Loucy (cell line): Measurements from ENCODE around the gene MED26.

Source experiments
- H2AFZ ChIP-seq: fragments of 200-600 bp; sonication (generic); 2 replicates; pipeline ENCODE4 v1.6.0; 2016; ENCODE audit warnings: antibody characterized with exemption, mild to moderate bottlenecking, low read length, moderate library complexity
- H3F3A ChIP-seq: fragments of 200-600 bp; 2 replicates; pipeline ENCODE4 v1.6.0; 2016; ENCODE audit warnings: antibody characterized with exemption, low read depth, mild to moderate bottlenecking
- H3K27me3 ChIP-seq: fragments of 200-600 bp; sonication (generic); 2 replicates; pipeline ENCODE4 v1.6.1; 2014; ENCODE audit warnings: low read length, mild to moderate bottlenecking; ENCODE audit not compliant: insufficient read depth, poor library complexity, severe bottlenecking
- H3K36me3 ChIP-seq: fragments of 200-600 bp; sonication (generic); 2 replicates; pipeline ENCODE4 v1.6.1; 2016; ENCODE audit warnings: low read length; ENCODE audit not compliant: insufficient read depth
- H3K4me1 ChIP-seq: fragments of 200-600 bp; sonication (generic); 2 replicates; pipeline ENCODE4 v1.5.1; 2014; ENCODE audit warnings: low read length, mild to moderate bottlenecking; ENCODE audit not compliant: insufficient read depth, poor library complexity, severe bottlenecking
- H3K4me2 ChIP-seq: fragments of 200-600 bp; sonication (generic); 2 replicates; pipeline ENCODE4 v1.6.0; 2014; ENCODE audit warnings: antibody characterized with exemption, low read length, low read depth, mild to moderate bottlenecking; ENCODE audit not compliant: poor library complexity, severe bottlenecking
- H3K4me3 ChIP-seq: fragments of 200-600 bp; sonication (generic); 2 replicates; pipeline ENCODE4 v1.5.1; 2014; ENCODE audit warnings: low read length, mild to moderate bottlenecking, mixed read lengths; ENCODE audit not compliant: poor library complexity, severe bottlenecking
- H3K79me2 ChIP-seq: fragments of 200-600 bp; sonication (generic); 2 replicates; pipeline ENCODE4 v1.6.1; 2014; ENCODE audit warnings: low read length; ENCODE audit not compliant: insufficient read depth
- H3K9ac ChIP-seq: fragments of 200-600 bp; sonication (generic); 2 replicates; pipeline ENCODE4 v1.6.0; 2014; ENCODE audit warnings: mild to moderate bottlenecking, low read depth, low read length, moderate library complexity; ENCODE audit not compliant: poor library complexity, severe bottlenecking
- H3K9me2 ChIP-seq: fragments of 200-600 bp; sonication (generic); replicated peaks from 2 replicates; pipeline ENCODE4 v1.6.1; 2016; ENCODE audit warnings: low read depth, low read length, mixed read lengths
- H3K9me3 ChIP-seq: fragments of 200-600 bp; sonication (generic); 2 replicates; pipeline ENCODE4 v1.6.1; 2014; ENCODE audit warnings: mild to moderate bottlenecking, antibody characterized with exemption, low read length, low read depth; ENCODE audit not compliant: insufficient read depth
- H4K20me1 ChIP-seq: fragments of 200-600 bp; sonication (generic); 2 replicates; pipeline ENCODE4 v1.6.0; 2014; ENCODE audit warnings: antibody characterized with exemption, low read length, mild to moderate bottlenecking; ENCODE audit not compliant: insufficient read depth, poor library complexity, severe bottlenecking
- EZH2phosphoT487 ChIP-seq: fragments of 200-600 bp; IDR thresholded peaks from 2 replicates; pipeline ENCODE4 v1.6.1; 2018; ENCODE audit warnings: antibody characterized with exemption, mild to moderate bottlenecking, moderate library complexity, borderline replicate concordance
- TF ChIP-seq, protein P1 (sequence below): fragments of 200-600 bp; sonication (generic); conservative IDR thresholded peaks from 2 replicates; pipeline ENCODE4 v1.5.1; 2014; ENCODE audit warnings: mild to moderate bottlenecking, antibody characterized with exemption, low read length

MED26 gene

DNA sequence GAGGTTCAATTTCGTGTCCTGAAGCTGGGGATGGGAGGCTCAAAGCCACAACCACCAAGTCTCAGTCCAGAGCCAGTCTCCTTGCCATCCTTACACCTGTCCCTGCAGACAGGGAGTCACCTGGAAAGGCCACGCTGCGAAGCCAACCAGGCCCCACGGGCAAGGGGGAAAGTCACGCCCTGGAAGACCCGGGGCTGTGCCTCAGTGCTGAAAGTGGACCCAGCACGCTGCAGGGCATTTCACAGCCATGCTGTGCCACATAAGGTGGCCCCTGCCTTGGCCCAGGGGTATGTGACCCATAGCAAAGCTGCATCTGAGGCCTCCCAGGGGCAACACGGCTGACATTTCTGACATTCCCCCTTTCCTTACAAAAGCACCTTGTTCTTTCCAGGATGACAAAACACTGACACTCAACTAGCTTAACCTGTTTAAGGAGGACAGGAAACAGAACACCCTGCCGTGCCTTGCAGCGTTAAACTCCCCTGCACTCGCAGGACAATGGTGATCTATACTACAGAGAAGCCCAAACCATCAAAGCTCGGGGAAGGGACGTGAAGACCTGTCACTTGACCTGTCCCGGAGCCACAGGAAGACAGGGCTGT lies 100.6 kb downstream of the MED26 start:
- no peaks in the 10 kb centered on the region for H4K20me1 ChIP-seq
- H3K79me2 ChIP-seq, result no peaks in the 10 kb centered on the region; the same call in 1 of the 2 replicates
- H3K9ac ChIP-seq, result no peak overlapping the region
- H3K36me3 ChIP-seq, result peaks cover 94% of the 10 kb centered on the region; the same call in 1 of the 2 replicates
- no peaks in the 10 kb centered on the region for H3K9me3 ChIP-seq
- no peaks in the 10 kb centered on the region for H3K4me1 ChIP-seq
- no peaks in the 10 kb centered on the region for H3F3A ChIP-seq
- no peaks in the 10 kb centered on the region for H3K9me2 ChIP-seq
- H3K27me3 ChIP-seq, result no peaks in the 10 kb centered on the region
- no peak overlapping the region for H3K4me2 ChIP-seq
- H3K4me3 ChIP-seq, result no peak overlapping the region
- no peak for TF ChIP-seq EZH2phosphoT487
- TF ChIP-seq, protein P1, sequence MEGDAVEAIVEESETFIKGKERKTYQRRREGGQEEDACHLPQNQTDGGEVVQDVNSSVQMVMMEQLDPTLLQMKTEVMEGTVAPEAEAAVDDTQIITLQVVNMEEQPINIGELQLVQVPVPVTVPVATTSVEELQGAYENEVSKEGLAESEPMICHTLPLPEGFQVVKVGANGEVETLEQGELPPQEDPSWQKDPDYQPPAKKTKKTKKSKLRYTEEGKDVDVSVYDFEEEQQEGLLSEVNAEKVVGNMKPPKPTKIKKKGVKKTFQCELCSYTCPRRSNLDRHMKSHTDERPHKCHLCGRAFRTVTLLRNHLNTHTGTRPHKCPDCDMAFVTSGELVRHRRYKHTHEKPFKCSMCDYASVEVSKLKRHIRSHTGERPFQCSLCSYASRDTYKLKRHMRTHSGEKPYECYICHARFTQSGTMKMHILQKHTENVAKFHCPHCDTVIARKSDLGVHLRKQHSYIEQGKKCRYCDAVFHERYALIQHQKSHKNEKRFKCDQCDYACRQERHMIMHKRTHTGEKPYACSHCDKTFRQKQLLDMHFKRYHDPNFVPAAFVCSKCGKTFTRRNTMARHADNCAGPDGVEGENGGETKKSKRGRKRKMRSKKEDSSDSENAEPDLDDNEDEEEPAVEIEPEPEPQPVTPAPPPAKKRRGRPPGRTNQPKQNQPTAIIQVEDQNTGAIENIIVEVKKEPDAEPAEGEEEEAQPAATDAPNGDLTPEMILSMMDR, result no peak
- no peak overlapping the region for H2AFZ ChIP-seq

DNA sequence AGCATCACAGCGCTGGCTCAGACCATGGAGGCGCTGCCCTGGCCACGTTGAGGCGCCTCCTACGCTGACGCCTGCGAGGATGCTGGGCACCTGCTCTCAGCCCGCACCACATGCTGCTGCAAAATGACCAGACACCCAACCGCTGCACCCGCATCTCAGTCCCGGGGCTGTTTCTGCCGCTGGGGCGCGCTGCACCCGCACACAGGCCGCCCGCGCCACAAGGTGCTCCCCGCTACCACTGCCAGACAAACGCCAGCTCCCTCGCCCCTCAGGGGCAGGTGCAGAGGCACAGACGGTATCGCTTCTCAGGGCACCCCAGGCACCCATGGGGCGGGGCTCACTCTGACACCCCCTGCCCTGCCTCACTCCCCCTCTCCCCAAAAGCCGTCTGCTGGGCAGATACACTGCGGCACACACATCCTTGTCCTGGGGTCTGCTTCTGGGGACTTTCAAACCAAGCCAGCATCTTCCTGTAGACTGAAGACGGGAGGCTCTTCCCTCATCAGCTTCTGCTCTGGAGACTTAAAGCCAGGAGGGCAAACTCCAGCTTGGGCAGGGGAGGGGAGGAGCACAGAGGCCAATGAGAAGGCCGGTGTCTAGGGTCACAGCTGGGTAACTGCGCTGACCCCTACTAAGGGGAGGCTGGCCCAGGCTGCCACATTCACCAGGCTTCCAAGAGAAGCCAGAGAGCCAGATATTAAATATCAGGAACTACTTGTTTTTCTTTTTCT lies 102.1 kb downstream of the MED26 start:
- Histone ChIP-seq H3F3A (no peaks in the 10 kb centered on the region), H3K79me2 (no peaks in the 10 kb centered on the region), H3K9me3 (no peaks in the 10 kb centered on the region), H3K4me1 (no peaks in the 10 kb centered on the region), H2AFZ (no peak overlapping the region), H3K9me2 (no peaks in the 10 kb centered on the region), H3K4me2 (no peak overlapping the region), H3K9ac (no peak overlapping the region), H3K4me3 (no peak overlapping the region), H3K36me3 (peaks cover 92% of the 10 kb centered on the region; the same call in 1 of the 2 replicates), H3K27me3 (no peaks in the 10 kb centered on the region), H4K20me1 (no peaks in the 10 kb centered on the region)
- TF ChIP-seq EZH2phosphoT487, result no peak
- TF ChIP-seq, protein P1, result no peak

DNA sequence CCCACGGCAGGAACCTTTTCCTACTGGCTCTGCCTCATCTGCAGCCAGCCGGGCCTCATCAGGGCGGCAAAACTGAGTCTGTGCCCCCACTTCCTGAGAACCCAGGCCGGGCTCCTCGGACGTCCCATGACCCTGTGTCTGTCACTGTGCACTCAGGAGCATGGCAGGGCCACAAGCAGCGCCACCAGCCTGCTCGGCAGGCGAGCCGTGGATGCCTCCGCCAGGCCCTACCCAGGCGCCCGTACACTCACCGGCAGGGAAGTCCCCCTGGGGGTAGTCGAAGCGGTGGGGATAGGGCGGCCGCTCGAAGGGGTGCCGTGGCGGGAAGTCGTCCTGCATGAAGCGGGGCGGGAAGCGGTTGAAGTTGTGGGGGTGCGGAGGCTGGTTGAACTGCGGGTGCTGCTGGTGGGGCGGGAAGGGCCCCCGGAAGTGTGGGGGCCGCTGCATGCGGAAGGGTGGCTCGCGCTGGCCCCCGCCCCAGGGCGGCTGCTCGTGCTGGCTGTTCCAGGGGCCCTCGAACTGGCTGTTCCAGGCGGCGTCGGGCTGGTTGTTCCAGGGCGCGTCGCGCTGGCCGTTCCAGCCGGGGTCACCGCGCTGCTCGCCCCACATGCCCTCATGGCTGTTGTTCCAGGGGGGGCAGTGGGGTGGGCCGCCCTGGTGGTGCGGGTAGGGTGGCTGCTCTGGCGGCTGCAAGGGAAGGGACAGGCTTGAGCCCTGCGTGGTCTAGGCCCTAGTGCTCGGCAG lies 102.8 kb downstream of the MED26 start:
- H3F3A ChIP-seq, result no peaks in the 10 kb centered on the region
- H3K27me3 ChIP-seq, result no peaks in the 10 kb centered on the region
- H3K9me3 ChIP-seq, result no peaks in the 10 kb centered on the region
- H3K9me2 ChIP-seq, result no peaks in the 10 kb centered on the region
- no peak overlapping the region for H3K4me3 ChIP-seq
- H3K36me3 ChIP-seq, result peaks cover 92% of the 10 kb centered on the region; the same call in 1 of the 2 replicates
- no peak overlapping the region for H2AFZ ChIP-seq
- H4K20me1 ChIP-seq, result no peaks in the 10 kb centered on the region
- H3K9ac ChIP-seq, result no peak overlapping the region
- no peaks in the 10 kb centered on the region for H3K79me2 ChIP-seq
- TF ChIP-seq, protein P1, result no peak
- TF ChIP-seq EZH2phosphoT487, result no peak
- no peak overlapping the region for H3K4me2 ChIP-seq
- no peaks in the 10 kb centered on the region for H3K4me1 ChIP-seq
